GM18907 (cell line): ENCODE measurements around the gene CLCNKB.

ENCODE experiments used
- ATAC-seq: cut with Tn5 transposase; IDR thresholded peaks from one replicate; pipeline ENCODE4 v1.9.1; 2021; ENCODE audit warnings: mild to moderate bottlenecking, moderate library complexity; ENCODE audit not compliant: unreplicated experiment

The CLCNKB gene

GRCh38 chr1:16072616-16073484 lies 29.3 kb downstream of the CLCNKB start:
- no peak for ATAC-seq

GRCh38 chr1:16073490-16074119 lies 30.0 kb downstream of the CLCNKB start, which contains the start of gene FAM131C:
FAM131C (minus strand) TSS chr1:16073651; CDS start chr1:16073442, 209 bp downstream.
- no peak for ATAC-seq

DNA sequence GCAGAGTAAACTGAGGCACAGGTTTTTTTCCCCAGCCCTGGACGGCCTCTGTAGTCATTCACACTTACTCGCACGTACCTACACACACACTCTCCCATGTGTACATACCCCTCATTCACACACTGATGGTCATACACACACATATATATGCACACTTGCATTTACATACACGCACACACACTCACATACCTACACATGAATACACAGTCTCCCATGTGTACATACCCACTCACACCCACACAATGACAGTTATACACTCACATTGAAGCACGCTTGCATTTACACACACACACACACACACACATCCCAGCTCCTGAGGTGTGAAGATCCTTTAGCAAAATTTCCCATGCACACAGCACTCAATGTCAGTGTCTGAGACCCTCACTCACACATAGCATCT lies 30.6 kb downstream of the CLCNKB start:
- no peak for ATAC-seq

- ATAC-seq: no peak
These were observed 31.9 kb downstream of the CLCNKB start for GRCh38 chr1:16075337-16076030.

DNA sequence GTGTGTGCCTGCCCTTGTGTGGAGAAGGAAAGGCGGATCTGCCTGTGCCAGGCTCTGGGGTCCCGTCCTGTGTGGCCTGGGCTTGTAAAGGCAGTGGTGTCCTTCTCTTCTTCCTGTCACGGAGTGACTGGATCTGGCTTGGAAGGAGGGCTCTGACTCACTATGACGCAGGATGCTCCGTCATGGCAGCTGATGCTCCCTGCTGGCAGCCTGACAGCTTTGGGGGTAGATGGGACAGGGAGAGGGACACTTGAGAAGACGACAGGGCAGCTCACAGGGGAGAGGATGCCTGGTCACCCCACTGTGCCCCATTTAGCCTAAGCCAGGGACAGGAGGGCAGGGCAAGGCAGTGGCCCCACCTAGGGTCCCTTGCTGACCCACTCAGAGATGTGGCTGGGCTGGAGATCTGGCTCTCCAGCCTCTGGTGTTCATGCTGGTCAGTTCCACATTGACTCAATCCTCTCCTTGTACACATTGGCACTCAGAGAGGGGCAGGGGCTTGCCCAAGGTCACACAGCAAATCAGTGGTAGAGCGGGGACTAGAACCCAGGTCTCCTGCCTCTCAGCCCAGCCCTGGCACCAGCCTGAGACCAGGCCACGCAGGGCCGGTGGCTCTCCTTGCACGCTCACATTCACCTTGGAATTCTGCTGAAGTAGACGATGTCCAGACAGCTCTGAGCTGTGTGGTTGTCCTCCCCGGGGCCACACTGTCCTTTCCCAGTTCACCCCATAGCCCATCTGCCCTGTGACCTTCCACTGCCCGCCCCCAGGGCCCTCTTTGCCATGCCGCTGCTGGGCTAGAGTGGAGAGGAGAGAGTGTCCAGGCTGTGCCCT lies 32.7 kb downstream of the CLCNKB start:
- ATAC-seq: no peak

DNA sequence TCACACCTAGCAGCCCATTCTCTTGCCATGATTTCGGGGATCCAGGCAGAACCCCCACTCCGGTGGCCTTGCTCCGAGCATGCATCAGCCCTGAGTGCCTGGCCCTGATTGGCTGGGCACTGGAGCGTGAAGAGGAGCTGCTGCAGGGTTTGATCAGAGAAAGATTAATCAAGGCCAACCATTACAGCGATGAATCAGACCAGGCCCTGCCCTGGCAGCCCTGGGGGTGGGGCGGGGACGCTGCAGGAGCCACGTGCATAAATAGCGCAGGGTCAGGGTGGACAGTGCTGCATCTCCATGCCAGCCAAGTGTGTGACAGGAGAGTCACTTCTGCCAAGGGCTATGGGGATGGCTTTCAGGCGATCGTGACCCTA lies 33.3 kb downstream of the CLCNKB start:
- no peak for ATAC-seq

- ATAC-seq: no peak
These were observed 34.0 kb downstream of the CLCNKB start for GRCh38 chr1:16077406-16078245.

DNA sequence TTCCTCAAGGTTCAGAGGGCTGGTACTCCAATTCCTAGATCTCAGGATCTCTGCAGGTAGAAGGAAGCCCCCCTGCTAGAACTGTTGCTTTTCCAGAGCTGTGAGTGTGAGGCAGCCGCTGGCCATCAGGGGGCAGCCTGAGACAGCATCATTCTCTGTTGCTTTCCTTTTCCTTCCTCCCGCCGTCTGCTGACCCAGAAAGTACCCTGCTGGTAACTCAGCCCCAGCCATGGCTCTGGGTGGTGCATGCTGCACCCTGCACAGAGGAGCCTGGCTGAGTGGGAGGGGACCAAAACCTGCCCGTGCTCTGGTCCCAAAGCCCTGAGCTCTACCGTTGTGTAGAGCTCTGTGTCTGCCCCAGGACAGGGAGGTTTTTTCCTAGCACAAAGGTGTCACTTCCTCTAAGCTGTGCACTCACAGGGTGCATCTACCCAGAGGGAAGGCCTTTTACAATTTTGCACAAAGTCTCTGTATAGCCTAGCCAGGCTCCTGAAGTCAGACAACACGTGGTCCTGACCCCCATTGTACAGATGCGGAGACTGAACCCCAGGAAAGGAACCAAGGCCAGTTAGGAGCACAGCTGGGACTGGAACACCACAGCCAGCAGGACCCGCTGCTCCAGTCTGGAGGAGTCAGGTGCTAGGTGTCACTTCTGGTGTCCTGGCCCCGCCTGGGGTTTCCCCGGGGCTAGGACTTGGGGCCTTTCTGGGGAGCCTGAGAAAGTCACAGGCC lies 35.5 kb downstream of the CLCNKB start:
- no peak for ATAC-seq

DNA sequence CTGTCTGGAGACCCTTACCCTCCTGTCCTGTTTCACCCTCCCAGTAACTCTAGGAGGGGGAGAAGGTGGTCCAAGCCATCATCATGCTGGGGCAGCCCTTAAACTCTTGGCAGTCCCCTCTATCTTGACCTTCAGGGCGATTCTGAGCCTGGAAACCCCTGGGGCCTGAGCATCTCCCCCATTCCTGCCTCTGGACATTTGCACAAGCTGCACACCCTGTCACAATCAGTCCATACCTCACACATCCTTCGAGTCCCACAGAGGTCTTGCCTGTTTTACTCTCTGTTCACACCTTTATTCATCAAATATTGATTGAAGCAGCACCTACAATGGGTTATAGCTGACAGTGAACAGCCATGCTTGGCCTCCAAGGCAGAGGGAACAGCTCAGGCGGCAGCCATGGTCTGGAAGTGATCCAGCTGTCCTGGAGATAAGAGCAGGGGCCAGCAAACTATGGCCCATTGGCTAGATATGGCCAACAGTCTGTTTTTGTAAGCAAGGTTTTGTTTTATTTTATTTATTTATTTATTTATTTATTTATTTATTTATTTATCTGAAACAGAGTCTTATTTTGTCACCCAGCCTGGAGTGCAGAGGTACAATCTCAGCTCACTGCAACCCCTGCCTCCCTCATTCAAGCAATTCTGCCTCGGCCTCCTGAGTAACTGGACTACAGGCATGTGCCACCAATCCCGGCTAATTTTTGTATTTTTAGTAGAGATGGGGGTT lies 37.0 kb downstream of the CLCNKB start:
- ATAC-seq: no peak

GRCh38 chr1:16081636-16082035 lies 38.1 kb downstream of the CLCNKB start:
- ATAC-seq: no peak

- no peak for ATAC-seq
These were observed 38.9 kb downstream of the CLCNKB start for GRCh38 chr1:16082283-16083038.

DNA sequence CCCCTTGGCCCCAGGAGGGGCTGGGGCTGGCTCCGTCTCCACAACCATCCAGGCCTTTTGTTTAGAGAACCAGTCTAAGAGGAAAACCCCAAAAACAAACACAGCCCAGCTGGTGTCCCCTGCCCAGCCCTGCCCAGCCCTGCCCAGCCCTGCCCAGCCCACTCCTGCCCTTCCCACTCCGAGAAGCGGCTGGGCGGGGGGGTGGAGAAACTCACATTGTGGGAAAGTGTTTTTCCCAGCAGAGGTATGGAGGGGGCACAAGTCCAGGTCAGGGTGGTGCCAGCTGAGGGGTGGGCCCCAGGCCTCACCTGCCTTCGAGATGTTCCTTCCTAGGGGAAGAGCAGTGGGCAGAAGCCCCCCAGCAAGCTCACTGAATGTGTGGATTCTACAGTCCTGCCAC lies 39.9 kb downstream of the CLCNKB start:
- no peak for ATAC-seq

GRCh38 chr1:16085522-16085921 lies 41.9 kb downstream of the CLCNKB start:
- ATAC-seq: no peak

GRCh38 chr1:16087733-16088132 lies 44.2 kb downstream of the CLCNKB start:
- ATAC-seq: no peak

GRCh38 chr1:16088351-16088911 lies 44.8 kb downstream of the CLCNKB start:
- ATAC-seq: no peak

- ATAC-seq: no peak
These were observed 45.4 kb downstream of the CLCNKB start for GRCh38 chr1:16088996-16089395.

DNA sequence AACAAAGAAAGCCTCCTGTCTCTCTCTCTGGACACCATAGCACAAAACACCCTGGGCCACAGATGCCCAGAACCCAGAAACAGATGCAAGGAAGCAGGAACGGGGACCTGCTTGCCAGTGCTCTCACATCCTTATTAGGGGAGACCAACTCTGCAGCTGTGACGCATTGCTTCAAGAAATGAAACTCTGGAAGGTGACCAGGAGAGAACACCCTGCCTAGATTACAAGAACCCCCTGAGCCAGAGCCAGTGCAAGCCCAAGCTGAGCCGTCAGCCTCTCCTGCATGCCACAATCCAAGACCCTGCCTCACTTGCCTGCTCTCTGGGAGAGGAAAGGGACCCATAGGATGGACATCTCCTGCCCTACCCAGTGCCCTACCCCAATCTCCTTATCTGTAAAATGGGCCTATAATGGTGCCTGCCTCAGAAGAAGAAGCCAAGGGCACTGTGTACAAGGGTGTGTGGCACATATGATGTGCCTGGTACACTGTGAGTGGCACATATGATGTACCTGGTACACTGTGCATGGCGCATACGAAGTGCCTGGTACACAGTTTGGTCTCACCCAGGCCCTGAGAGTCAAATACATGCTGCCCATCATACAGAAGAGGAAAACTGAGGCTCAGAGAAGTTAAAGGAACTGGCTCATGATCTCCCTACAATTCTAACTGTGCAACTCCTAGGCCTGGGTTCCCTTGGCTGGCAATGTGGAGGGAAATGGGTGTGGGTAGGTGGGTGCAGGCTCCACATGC lies 46.7 kb downstream of the CLCNKB start:
- ATAC-seq: no peak
